HCT116 (cell line): Measurements from ENCODE around the gene RASSF5. TPM values are rescaled to one million over a fixed set of nuclear protein-coding genes. Genes with fewer than 3 reads are reported as not detected.

Experiments
- ATAC-seq: fragments of 200-7000 bp; cut with Tn5 transposase; 2 replicates; pipeline ENCODE4 v1.9.1; 2020; ENCODE audit warnings: mild to moderate bottlenecking, moderate library complexity
- BruUV-seq: library from RNA; stranded (reverse); fragments of 400-500 nt; replicated peaks from 2 replicates; lab custom pipeline; 2021; lab: Mats Ljungman, UMichigan
- CTCF ChIA-PET: fragments of 300-600 bp; sonication (Branson Sonifier 250); formaldehyde crosslinking; loops from one replicate; lab custom pipeline; 2021; ENCODE audit warnings: antibody characterized with exemption; lab: Charles Lee
- POLR2A ChIA-PET: fragments of 300-600, 350-600 bp; sonication (Branson Sonifier 250); formaldehyde crosslinking; loops from one replicate; lab custom pipeline; 2021; ENCODE audit warnings: antibody characterized with exemption; lab: Charles Lee
- RAD21 ChIA-PET, 2 experiments: fragments of 300-600 bp; sonication (Branson Sonifier 250); formaldehyde crosslinking; loops; one replicate each; lab custom pipeline; 2023; ENCODE audit warnings: low total read pairs in 2 of 2; ENCODE audit not compliant: uncharacterized antibody in 2 of 2, unreplicated experiment in 2 of 2, low non-redundant PET in 1 of 2; lab: Charles Lee
- DNase-seq: peaks from one replicate; pipeline ENCODE4 v3.0.0-alpha.2; 2010; ENCODE audit warnings: low read depth, low spot score
- H2AFZ ChIP-seq: fragments of 200-600 bp; shearing (Covaris generic), sonication (generic); 2 replicates; pipeline ENCODE4 v1.6.1; 2017; ENCODE audit warnings: low read depth, mixed run types, mixed read lengths, antibody characterized with exemption, low read length; ENCODE audit not compliant: poor library complexity, severe bottlenecking
- H3K27ac ChIP-seq: 2 replicates; pipeline ENCODE4 v1.5.1; 2012; ENCODE audit warnings: low read depth, low read length
- H3K27me3 ChIP-seq: fragments of 200-600 bp; sonication (generic); 2 replicates; pipeline ENCODE4 v1.6.1; 2016; ENCODE audit warnings: mixed run types, low read length, mixed read lengths; ENCODE audit not compliant: insufficient read depth
- H3K36me3 ChIP-seq, 2 experiments: fragments of 200-500 bp in 1 of 2; fragments of 200-600 bp in 1 of 2; sonication (Bioruptor generic) in 1 of 2; sonication (generic) in 1 of 2; 2 replicates each; pipeline versions ENCODE4 v1.5.1 to v1.6.1; 2014 to 2016; ENCODE audit warnings: low read length in 2 of 2, inconsistent platforms in 1 of 2, mixed read lengths in 1 of 2, mixed run types in 1 of 2; ENCODE audit not compliant: insufficient read depth in 2 of 2, control insufficient read depth in 1 of 2
- H3K4me1 ChIP-seq, 2 experiments: fragments of 200-600 bp in 1 of 2; sonication (generic) in 1 of 2; 2 replicates each; pipeline versions ENCODE4 v1.5.1 to v1.6.1; 2012 to 2017; ENCODE audit warnings: low read length in 2 of 2, inconsistent platforms in 1 of 2, mild to moderate bottlenecking in 1 of 2, mixed read lengths in 1 of 2, mixed run types in 1 of 2, moderate library complexity in 1 of 2; ENCODE audit not compliant: insufficient read depth in 2 of 2, control insufficient read depth in 1 of 2
- H3K4me2 ChIP-seq: fragments of 200-600 bp; sonication (generic); 2 replicates; pipeline ENCODE4 v1.6.1; 2017; ENCODE audit warnings: mixed run types, low read length, mixed read lengths
- H3K4me3 ChIP-seq, 2 experiments: fragments of 200-600 bp in 1 of 2; sonication (generic) in 1 of 2; replicated peaks in 1 of 2; 2 replicates each; pipeline ENCODE4 v1.5.1; 2011 to 2016; ENCODE audit warnings: low read length in 2 of 2, control low read depth in 1 of 2, low read depth in 1 of 2, mild to moderate bottlenecking in 1 of 2, mixed read lengths in 1 of 2, mixed run types in 1 of 2
- H3K79me2 ChIP-seq: fragments of 200-600 bp; sonication (generic); 2 replicates; pipeline ENCODE4 v1.6.1; 2017; ENCODE audit warnings: mild to moderate bottlenecking, mixed run types, low read length, moderate library complexity, mixed read lengths; ENCODE audit not compliant: insufficient read depth
- H3K9ac ChIP-seq: fragments of 200-600 bp; sonication (generic); 2 replicates; pipeline ENCODE4 v1.6.1; 2016; ENCODE audit warnings: low read length, mixed read lengths
- H3K9me2 ChIP-seq: fragments of 200-600 bp; sonication (generic), shearing (Covaris generic); 2 replicates; pipeline ENCODE4 v1.6.1; 2017; ENCODE audit warnings: mixed run types, mild to moderate bottlenecking, moderate library complexity; ENCODE audit not compliant: insufficient read depth
- H3K9me3 ChIP-seq, 2 experiments: fragments of 200-500 bp in 1 of 2; fragments of 200-600 bp in 1 of 2; sonication (Bioruptor generic) in 1 of 2; sonication (generic) in 1 of 2; 2 replicates each; pipeline ENCODE4 v1.6.1; 2014 to 2017; ENCODE audit warnings: low read length in 2 of 2, mixed read lengths in 2 of 2, inconsistent platforms in 1 of 2, low read depth in 1 of 2, mild to moderate bottlenecking in 1 of 2, mixed run types in 1 of 2, moderate library complexity in 1 of 2; ENCODE audit not compliant: control insufficient read depth in 1 of 2, insufficient read depth in 1 of 2
- H4K20me1 ChIP-seq: fragments of 200-600 bp; sonication (generic), shearing (Covaris generic); 2 replicates; pipeline ENCODE4 v1.6.1; 2017; ENCODE audit warnings: mixed run types, mild to moderate bottlenecking, moderate library complexity; ENCODE audit not compliant: insufficient read depth
- CBX3 ChIP-seq: IDR thresholded peaks from 2 replicates; pipeline ENCODE4 v1.6.1; 2012; ENCODE audit warnings: low read depth
- JUND ChIP-seq: IDR thresholded peaks from 2 replicates; pipeline ENCODE4 v1.6.1; 2012
- RAD21 ChIP-seq: IDR thresholded peaks from 2 replicates; pipeline ENCODE4 v1.6.1; 2012; ENCODE audit warnings: low read depth, mild to moderate bottlenecking
- SP1 ChIP-seq: IDR thresholded peaks from 2 replicates; pipeline ENCODE4 v1.6.1; 2012; ENCODE audit warnings: low read depth
- TCF7L2 ChIP-seq: IDR thresholded peaks from 2 replicates; pipeline ENCODE4 v1.7.0; 2011; ENCODE audit warnings: borderline replicate concordance, inconsistent platforms; ENCODE audit not compliant: insufficient read depth, insufficient read length; ENCODE audit errors: extremely low read depth
- ZFX ChIP-seq: fragments of 450-650 bp; IDR thresholded peaks from 2 replicates; pipeline ENCODE4 v1.6.1; 2017
- intact Hi-C: fragments of 100-400 bp; cut with micrococcal nuclease; formaldehyde crosslinking; loops from 2 replicates; pipeline ENCODE4 v1.10.0; 2022
- total RNA-seq: library from RNA; stranded (reverse); gene quantifications from one replicate; pipeline ENCODE4 v1.2.1, GENCODE V29; 2021; ENCODE audit not compliant: unreplicated experiment
- TF ChIP-seq, protein P1 (sequence below), 3 experiments: fragments of 200-600 bp in 1 of 3; sonication (generic) in 1 of 3; IDR thresholded peaks in 2 of 3; conservative IDR thresholded peaks in 1 of 3; 2 replicates each; pipeline ENCODE4 v1.5.1; 2012 to 2017; ENCODE audit warnings: low read depth in 2 of 3, low read length in 2 of 3, antibody characterized with exemption in 1 of 3, borderline replicate concordance in 1 of 3, control low read depth in 1 of 3, mild to moderate bottlenecking in 1 of 3, mixed read lengths in 1 of 3, mixed run types in 1 of 3, moderate library complexity in 1 of 3; ENCODE audit not compliant: insufficient read depth in 1 of 3
- TF ChIP-seq, protein P2 (sequence below): IDR thresholded peaks from 2 replicates; pipeline ENCODE4 v1.6.1; 2012
- TF ChIP-seq, protein P3 (sequence below): IDR thresholded peaks from 2 replicates; pipeline ENCODE4 v1.6.1; 2012; ENCODE audit warnings: low read depth

Gene RASSF5
- total RNA-seq, 1 experiment from 2014 or later, result 5.4 TPM

DNA sequence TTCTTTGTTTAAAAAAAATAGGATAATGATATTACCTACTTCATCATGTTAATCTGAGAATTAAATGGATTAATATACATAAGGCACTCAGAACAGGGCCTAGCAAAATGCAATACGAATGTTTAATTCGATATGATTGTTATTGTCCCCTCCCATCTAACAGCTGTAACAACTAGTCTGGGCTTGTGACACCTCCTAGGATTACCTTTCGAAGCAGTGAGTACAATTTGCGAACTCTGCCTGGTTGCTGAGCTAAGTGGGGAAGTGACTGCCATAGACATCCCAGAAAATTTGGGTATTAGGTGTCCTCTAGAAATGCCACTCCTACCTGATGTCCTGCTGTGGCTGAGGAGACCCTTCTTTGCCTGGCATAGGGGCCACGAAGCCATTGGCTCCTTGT lies 3.0 kb downstream of the RASSF5 start:
- Histone ChIP-seq H3K9me3 (no peaks in the 10 kb centered on the region), H3K9ac (no peak overlapping the region), H3K4me3 (no peak overlapping the region), H3K27me3 (no peaks in the 10 kb centered on the region), H2AFZ (no peak overlapping the region), H3K9me2 (no peaks in the 10 kb centered on the region), H3K4me1 (peaks cover 24 to 73% of the 10 kb centered on the region in 2 experiments)
- POLR2A ChIA-PET, result no interaction called here
- TF ChIP-seq TCF7L2, result no peak
- TF ChIP-seq, protein P1, sequence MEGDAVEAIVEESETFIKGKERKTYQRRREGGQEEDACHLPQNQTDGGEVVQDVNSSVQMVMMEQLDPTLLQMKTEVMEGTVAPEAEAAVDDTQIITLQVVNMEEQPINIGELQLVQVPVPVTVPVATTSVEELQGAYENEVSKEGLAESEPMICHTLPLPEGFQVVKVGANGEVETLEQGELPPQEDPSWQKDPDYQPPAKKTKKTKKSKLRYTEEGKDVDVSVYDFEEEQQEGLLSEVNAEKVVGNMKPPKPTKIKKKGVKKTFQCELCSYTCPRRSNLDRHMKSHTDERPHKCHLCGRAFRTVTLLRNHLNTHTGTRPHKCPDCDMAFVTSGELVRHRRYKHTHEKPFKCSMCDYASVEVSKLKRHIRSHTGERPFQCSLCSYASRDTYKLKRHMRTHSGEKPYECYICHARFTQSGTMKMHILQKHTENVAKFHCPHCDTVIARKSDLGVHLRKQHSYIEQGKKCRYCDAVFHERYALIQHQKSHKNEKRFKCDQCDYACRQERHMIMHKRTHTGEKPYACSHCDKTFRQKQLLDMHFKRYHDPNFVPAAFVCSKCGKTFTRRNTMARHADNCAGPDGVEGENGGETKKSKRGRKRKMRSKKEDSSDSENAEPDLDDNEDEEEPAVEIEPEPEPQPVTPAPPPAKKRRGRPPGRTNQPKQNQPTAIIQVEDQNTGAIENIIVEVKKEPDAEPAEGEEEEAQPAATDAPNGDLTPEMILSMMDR (IDR thresholded peaks at IDR 0.05 in 2 of 3, conservative IDR thresholded peaks at IDR 0.05 in 1 of 3; ENCODE audit: borderline replicate concordance in 1 of 3, insufficient read depth in 1 of 3, low read depth in 2 of 3, low read length in 2 of 3), result no peak
- TF ChIP-seq SP1, result no peak
- TF ChIP-seq, protein P2, sequence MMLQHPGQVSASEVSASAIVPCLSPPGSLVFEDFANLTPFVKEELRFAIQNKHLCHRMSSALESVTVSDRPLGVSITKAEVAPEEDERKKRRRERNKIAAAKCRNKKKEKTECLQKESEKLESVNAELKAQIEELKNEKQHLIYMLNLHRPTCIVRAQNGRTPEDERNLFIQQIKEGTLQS, result no peak
- TF ChIP-seq JUND, result no peak
- no peak for TF ChIP-seq CBX3
- no peak for TF ChIP-seq RAD21
- TF ChIP-seq, protein P3, sequence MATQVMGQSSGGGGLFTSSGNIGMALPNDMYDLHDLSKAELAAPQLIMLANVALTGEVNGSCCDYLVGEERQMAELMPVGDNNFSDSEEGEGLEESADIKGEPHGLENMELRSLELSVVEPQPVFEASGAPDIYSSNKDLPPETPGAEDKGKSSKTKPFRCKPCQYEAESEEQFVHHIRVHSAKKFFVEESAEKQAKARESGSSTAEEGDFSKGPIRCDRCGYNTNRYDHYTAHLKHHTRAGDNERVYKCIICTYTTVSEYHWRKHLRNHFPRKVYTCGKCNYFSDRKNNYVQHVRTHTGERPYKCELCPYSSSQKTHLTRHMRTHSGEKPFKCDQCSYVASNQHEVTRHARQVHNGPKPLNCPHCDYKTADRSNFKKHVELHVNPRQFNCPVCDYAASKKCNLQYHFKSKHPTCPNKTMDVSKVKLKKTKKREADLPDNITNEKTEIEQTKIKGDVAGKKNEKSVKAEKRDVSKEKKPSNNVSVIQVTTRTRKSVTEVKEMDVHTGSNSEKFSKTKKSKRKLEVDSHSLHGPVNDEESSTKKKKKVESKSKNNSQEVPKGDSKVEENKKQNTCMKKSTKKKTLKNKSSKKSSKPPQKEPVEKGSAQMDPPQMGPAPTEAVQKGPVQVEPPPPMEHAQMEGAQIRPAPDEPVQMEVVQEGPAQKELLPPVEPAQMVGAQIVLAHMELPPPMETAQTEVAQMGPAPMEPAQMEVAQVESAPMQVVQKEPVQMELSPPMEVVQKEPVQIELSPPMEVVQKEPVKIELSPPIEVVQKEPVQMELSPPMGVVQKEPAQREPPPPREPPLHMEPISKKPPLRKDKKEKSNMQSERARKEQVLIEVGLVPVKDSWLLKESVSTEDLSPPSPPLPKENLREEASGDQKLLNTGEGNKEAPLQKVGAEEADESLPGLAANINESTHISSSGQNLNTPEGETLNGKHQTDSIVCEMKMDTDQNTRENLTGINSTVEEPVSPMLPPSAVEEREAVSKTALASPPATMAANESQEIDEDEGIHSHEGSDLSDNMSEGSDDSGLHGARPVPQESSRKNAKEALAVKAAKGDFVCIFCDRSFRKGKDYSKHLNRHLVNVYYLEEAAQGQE, result no peak
- TF ChIP-seq ZFX, result no peak
- TF ChIP-seq, all 23 proteins: peak for 0
- RAD21 ChIA-PET, result no interaction called here
- Histone ChIP-seq H3K79me2 (no peaks in the 10 kb centered on the region), H3K27ac (no peak overlapping the region), H3K4me2 (no peak overlapping the region), H3K36me3 (no peaks in the 10 kb centered on the region), H4K20me1 (no peaks in the 10 kb centered on the region)
- ATAC-seq (no peak), DNase-seq (no peak)
- CTCF ChIA-PET, result no interaction called here
- intact Hi-C loops, result no loop called here
- BruUV-seq, result no TSS peak
